ENCODE measurements around the gene RHBDD1.

- TF ChIP-seq CTCF (IDR thresholded peaks at IDR 0.05; ENCODE audit: extremely low read depth in 1 of 2, insufficient read depth in 1 of 2, low read depth in 1 of 2, low read length in 2 of 2) (no peak), POLR2A (IDR thresholded peaks at IDR 0.05; ENCODE audit: low read depth, low read length) (no peak)
These were observed 45.8 kb upstream of the RHBDD1 start for GRCh38 chr2:226790011-226790410.
